SK-N-SH treated with all-trans-retinoic acid at 6 μM for 48 hours (cell line): ENCODE results near the gene ZC3H13.

Experiments used
- BACH2 ChIP-seq: fragments of 250-450 bp; sonication (Bioruptor Pico); IDR thresholded peaks from 2 replicates; pipeline ENCODE4 v1.9.0; 2021; ENCODE audit warnings: mild to moderate bottlenecking, borderline replicate concordance
- CREB5 ChIP-seq: fragments of 250-450 bp; sonication (Bioruptor Pico); IDR thresholded peaks from 2 replicates; pipeline ENCODE4 v1.5.1; 2020; ENCODE audit warnings: low read depth, mild to moderate bottlenecking, moderate library complexity
- OSR1 ChIP-seq: fragments of 250-450 bp; sonication (Bioruptor Pico); IDR thresholded peaks from 2 replicates; pipeline ENCODE4 v1.8.0; 2022; ENCODE audit warnings: moderate library complexity, mild to moderate bottlenecking, inconsistent platforms
- ZFP30 ChIP-seq: fragments of 450-650 bp; formaldehyde crosslinking; IDR thresholded peaks from 2 replicates; pipeline ENCODE4 v1.5.0; 2022; ENCODE audit warnings: mild to moderate bottlenecking, moderate library complexity

- TF ChIP-seq CREB5 (CRISPR knock-in tag), result no peak
- no peak for TF ChIP-seq ZFP30 (CRISPR knock-in tag)
- no peak for TF ChIP-seq OSR1 (CRISPR knock-in tag)
- TF ChIP-seq BACH2 (CRISPR knock-in tag), result no peak
Measured at GRCh38 chr13:46052319-46053161, at the start of gene ZC3H13.
